Left lung (tissue), 10 donors: ENCODE measurements around the gene WDR7. TPM values are rescaled to one million over a fixed set of nuclear protein-coding genes. Genes with fewer than 3 reads are reported as not detected.

ENCODE experiments used
- ATAC-seq: fragments of 200-7000 bp; cut with Tn5 transposase; one replicate; pipeline ENCODE4 v1.9.1; 2020; ENCODE audit warnings: moderate library complexity
- DNase-seq, 4 donors: peaks; one replicate each; pipeline ENCODE4 v3.0.0-alpha.2; 2013 to 2020
- H3K27ac ChIP-seq, 2 donors: fragments of 200-600 bp; sonication (generic) in 1 of 2; one replicate each; pipeline versions ENCODE4 v1.5.0 to v1.8.0; 2020 to 2021
- H3K27me3 ChIP-seq, 2 donors: fragments of 200-600 bp; sonication (generic) in 1 of 2; one replicate each; pipeline versions ENCODE4 v1.5.0 to v1.8.0; 2020 to 2021
- H3K36me3 ChIP-seq, 2 donors: fragments of 200-600 bp; sonication (generic) in 1 of 2; one replicate each; pipeline versions ENCODE4 v1.5.0 to v1.8.0; 2020 to 2021
- H3K4me1 ChIP-seq, 2 donors: fragments of 200-600 bp; one replicate each; pipeline ENCODE4 v1.8.0; 2021
- H3K4me3 ChIP-seq, 2 donors: fragments of 200-600 bp; sonication (generic) in 1 of 2; one replicate each; pipeline versions ENCODE4 v1.5.0 to v1.8.0; 2020 to 2021; ENCODE audit warnings: mild to moderate bottlenecking in 1 of 2
- H3K9me3 ChIP-seq, 2 donors: fragments of 200-600 bp; sonication (generic) in 1 of 2; one replicate each; pipeline versions ENCODE4 v1.5.0 to v1.8.0; 2020 to 2021
- CTCF ChIP-seq, 2 donors: fragments of 200-600 bp; sonication (generic) in 1 of 2; IDR thresholded peaks; one replicate each; pipeline versions ENCODE4 v1.5.0 to v1.8.0; 2021; ENCODE audit warnings: antibody characterized with exemption in 2 of 2
- intact Hi-C, 2 donors: fragments of 100-400 bp; cut with DNase I; formaldehyde crosslinking; loops; one replicate each; pipeline versions ENCODE4 v1.11.2 to v1.14.2; 2022
- polyA plus RNA-seq, 6 donors: library from polyadenylated mRNA; unstranded; fragments of 120-200 nt; gene quantifications; one replicate each; pipeline ENCODE4 v1.2.1, GENCODE V29; 2013; ENCODE audit not compliant: insufficient read length in 6 of 6
- total RNA-seq, 2 donors: library from RNA; stranded (reverse); fragmentation: NEBNext Ultra II Directional; extraction: Animal tissue kit (Norgen Biotek cat#: 25700); gene quantifications; one replicate each; pipeline ENCODE4 v1.2.1, GENCODE V29; 2021
- donor health status: DM: no; HTN: yes; CAD: no.
- donor health status: DM: no; HTN: no; CAD: no.

The WDR7 gene
- total and polyA plus RNA-seq, 8 donors: 10.9 to 37.7 (median 12.8) TPM

DNA sequence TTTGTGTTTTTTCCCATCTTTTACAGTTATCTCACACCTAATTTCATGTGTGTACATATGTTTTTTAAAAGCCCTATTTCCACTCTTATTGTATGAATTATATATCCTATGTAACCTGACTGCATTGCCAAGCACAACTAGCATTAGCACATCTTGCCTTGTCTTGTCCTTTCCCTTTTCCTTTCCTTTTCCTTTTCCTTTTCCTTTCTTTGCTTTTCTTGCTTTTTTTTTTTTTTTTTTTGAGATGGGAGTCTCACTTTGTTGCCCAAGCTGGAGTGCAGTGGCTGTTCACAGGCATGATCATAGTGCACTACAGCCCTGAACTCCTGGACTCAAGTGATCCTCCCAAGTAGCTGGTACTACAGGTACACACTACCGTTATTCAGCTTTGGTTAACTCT, 323.0 kb downstream of the WDR7 start:
- H3K4me1 ChIP-seq: no peaks in the 10 kb centered on the region
- no peak overlapping the region for H3K27ac ChIP-seq
- no peaks in the 10 kb centered on the region for H3K36me3 ChIP-seq
- H3K4me3 ChIP-seq: no peak overlapping the region
- DNase-seq (no peak), ATAC-seq (no peak)
- H3K9me3 ChIP-seq: no peaks in the 10 kb centered on the region
- no peak for TF ChIP-seq CTCF (IDR thresholded peaks at IDR 0.05)
- intact Hi-C loops: no loop called here
- H3K27me3 ChIP-seq: no peaks in the 10 kb centered on the region

GRCh38 chr18:56975276-56975675, 324.1 kb downstream of the WDR7 start:
- no peak for TF ChIP-seq CTCF (IDR thresholded peaks at IDR 0.05)

DNA sequence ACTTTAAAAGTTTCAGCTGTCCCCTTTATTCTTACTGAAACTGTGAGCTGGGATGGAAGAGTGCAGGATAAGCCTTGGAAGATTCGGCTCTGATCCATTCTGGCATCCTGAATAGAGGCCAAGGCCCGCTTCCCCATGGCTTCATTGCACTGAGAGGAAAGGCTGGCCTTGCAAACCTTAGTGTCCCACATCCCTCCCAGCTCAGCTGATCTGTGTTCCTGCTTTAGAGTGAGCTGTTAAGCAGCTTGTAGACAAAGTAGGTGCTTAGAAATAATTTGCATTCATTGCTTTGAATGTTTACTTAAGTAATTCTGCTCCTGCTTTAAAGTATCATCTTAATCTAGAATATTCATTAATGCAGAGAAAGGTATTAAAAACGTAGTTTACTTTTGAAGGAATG, 326.1 kb downstream of the WDR7 start:
- H3K4me1 ChIP-seq: no peaks in the 10 kb centered on the region
- no peaks in the 10 kb centered on the region for H3K9me3 ChIP-seq
- ATAC-seq: no peak
- H3K4me3 ChIP-seq: no peak overlapping the region
- no peak for DNase-seq
- no peaks in the 10 kb centered on the region for H3K27me3 ChIP-seq
- no peak overlapping the region for H3K27ac ChIP-seq
- no peak for TF ChIP-seq CTCF (IDR thresholded peaks at IDR 0.05)
- intact Hi-C loops: no loop called here
- no peaks in the 10 kb centered on the region for H3K36me3 ChIP-seq

More at GRCh38 chr18:56975276-56975675, 324.1 kb downstream of the WDR7 start:
- Histone ChIP-seq H3K36me3 (no peaks in the 10 kb centered on the region), H3K27ac (no peak overlapping the region), H3K27me3 (no peaks in the 10 kb centered on the region), H3K4me1 (no peaks in the 10 kb centered on the region), H3K4me3 (no peak overlapping the region), H3K9me3 (no peaks in the 10 kb centered on the region)
- DNase-seq (no peak), ATAC-seq (no peak)
- intact Hi-C loops: no loop called here

DNA sequence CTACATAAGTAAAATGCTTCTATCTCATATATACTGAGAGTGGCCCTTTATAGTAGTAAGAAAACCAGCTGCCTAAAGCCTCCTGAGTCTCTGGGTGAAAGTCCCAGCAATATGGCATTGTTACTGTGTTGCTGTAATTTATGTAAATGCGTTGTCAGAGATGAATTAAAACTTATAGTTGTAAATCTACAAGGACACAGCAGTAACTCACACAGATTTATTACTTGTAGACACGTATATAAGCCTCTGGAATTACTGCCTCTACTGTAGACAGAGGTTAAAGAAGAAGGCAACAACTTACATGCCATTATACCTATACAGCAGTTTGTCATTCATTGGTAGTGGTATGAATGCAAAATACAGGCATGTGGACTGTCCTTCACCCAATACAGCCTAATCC, 326.6 kb downstream of the WDR7 start:
- Histone ChIP-seq H3K36me3 (no peaks in the 10 kb centered on the region), H3K27ac (no peak overlapping the region), H3K9me3 (no peaks in the 10 kb centered on the region), H3K4me3 (no peak overlapping the region), H3K4me1 (no peaks in the 10 kb centered on the region), H3K27me3 (no peaks in the 10 kb centered on the region)
- intact Hi-C loops: no loop called here
- ATAC-seq (no peak), DNase-seq (no peak)
- no peak for TF ChIP-seq CTCF (IDR thresholded peaks at IDR 0.05)

DNA sequence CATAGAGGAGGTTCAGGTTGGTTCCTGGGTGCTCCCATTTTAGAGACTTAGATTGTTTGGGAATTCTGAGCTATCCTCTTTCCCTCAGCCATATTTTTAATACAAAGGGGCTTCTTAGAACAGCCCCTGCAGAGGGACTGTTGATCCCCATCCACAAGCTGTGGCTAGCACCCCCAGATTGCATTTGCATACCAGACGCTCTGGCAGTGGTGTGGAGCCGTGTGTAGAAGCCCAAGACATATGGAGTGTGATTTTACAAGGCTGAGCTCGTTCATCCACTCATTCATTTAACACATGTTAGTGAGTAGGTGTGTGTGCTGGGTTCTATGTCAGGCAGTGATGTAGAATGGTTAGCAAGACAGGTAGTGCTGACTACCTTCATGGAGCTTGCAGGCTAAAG, 329.0 kb downstream of the WDR7 start:
- no peak for TF ChIP-seq CTCF (IDR thresholded peaks at IDR 0.05)
- intact Hi-C loops: no loop called here
- ATAC-seq (no peak), DNase-seq (no peak)
- no peak overlapping the region for H3K4me3 ChIP-seq
- H3K27ac ChIP-seq: no peak overlapping the region
- no peaks in the 10 kb centered on the region for H3K36me3 ChIP-seq
- no peaks in the 10 kb centered on the region for H3K9me3 ChIP-seq
- H3K4me1 ChIP-seq: no peaks in the 10 kb centered on the region
- no peaks in the 10 kb centered on the region for H3K27me3 ChIP-seq
